T follicular helper cell (primary cell): Measurements from ENCODE around the gene GPBP1.
"Not testable (repeated sequence)": the region's sequence is repeated elsewhere in the genome, so short reads cannot be mapped to it uniquely, and the experiment has no call there.

Experiments used
- DNase-seq: peaks from one replicate; pipeline ENCODE4 v3.0.0-alpha.2; 2020; ENCODE audit warnings: low read depth
- total RNA-seq, 2 experiments: gene quantifications; one replicate each; lab custom pipeline; 2026; lab: John Stamatoyannopoulos, UW

The GPBP1 gene, protein sequence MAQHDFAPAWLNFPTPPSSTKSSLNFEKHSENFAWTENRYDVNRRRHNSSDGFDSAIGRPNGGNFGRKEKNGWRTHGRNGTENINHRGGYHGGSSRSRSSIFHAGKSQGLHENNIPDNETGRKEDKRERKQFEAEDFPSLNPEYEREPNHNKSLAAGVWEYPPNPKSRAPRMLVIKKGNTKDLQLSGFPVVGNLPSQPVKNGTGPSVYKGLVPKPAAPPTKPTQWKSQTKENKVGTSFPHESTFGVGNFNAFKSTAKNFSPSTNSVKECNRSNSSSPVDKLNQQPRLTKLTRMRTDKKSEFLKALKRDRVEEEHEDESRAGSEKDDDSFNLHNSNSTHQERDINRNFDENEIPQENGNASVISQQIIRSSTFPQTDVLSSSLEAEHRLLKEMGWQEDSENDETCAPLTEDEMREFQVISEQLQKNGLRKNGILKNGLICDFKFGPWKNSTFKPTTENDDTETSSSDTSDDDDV
- 222 to 272 reads per million in 2 experiments for total RNA-seq

DNA sequence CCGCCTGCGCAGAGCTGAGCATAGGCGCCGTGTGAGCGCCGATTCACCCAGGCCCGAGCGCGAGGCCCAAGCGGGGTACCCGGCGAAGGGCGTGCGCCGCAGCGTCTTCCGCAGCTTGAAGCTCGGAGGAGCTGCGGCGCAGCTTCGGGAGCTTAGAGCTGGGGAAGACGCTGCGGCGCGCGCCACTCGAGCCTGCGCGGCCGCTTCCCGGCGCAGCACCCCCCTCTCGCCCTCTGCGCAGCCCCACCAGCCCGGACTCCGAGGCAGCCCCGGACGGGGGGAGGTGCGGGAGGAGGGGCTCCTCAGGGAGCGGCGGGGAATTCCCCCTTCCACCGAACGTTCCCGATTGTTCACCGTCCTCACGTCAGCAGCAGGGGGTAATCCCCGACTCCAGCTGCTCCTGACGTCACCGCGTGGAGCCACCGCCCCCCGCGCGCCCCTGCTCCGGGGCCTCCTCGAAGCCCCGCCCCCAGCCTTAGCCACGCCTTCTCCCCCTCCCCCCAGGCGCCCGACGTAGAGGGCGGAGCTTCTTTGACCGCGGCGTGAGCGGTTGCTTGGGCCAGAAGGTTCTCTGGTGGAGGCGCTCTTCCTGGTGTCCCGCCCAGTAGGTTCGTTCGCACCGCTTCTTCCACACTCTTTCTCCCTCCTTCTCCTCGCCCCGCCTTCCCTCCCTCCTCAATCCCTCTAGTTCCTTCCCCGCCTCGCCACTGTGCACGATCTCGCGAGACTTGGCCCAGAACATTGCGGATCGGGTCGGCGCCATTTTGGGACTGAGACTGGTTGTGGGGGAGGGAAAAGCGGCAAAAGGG, at the start of gene GPBP1:
Gene GPBP1 (plus strand): TSS at position 741 of the 809 bp plus-strand sequence. CDS start 40,072 bp downstream, outside the sequence.
- peak; percentile 98 for DNase-seq

- no peak for DNase-seq
These were observed 45.5 kb upstream of the GPBP1 start for GRCh38 chr5:57128325-57128724.

DNA sequence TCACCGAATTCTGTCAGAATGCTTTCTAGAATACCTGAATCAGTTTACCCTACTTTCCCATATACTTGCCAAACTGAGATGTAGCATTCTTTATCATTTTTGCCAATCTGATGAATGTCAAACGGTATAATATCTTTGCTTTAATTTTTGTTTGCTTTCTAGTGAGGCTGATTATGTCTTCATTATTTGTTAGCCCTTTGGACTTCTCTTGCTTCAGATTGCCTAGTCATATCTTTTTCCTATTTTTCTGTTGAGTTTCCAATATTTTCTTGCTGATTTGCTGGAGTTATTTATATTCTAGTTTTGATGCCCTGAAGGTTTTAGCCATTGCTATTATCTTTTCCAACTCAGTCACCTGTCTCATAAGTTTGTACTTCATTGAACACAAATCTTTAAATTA, 40.3 kb upstream of the GPBP1 start:
- DNase-seq: no peak

DNA sequence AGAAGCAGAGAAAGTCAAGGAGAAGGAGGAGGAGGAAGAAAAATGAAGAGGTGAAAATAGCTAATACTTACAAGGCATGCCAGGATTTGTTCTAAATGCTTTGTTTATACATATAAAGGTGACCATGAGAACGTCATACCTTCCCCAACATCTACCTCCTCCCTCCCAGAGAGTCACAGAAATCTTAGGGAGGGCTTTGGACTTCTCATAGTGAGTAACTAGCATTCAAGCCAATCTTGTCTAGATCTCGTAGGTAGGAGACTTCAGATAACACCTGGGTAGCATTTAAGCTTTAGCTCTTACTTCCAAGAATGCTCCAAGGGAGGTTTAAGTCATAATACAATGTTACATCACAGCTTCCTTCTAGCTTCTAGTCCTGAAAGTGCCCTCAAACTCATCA, 36.5 kb upstream of the GPBP1 start:
- DNase-seq: no peak

DNA sequence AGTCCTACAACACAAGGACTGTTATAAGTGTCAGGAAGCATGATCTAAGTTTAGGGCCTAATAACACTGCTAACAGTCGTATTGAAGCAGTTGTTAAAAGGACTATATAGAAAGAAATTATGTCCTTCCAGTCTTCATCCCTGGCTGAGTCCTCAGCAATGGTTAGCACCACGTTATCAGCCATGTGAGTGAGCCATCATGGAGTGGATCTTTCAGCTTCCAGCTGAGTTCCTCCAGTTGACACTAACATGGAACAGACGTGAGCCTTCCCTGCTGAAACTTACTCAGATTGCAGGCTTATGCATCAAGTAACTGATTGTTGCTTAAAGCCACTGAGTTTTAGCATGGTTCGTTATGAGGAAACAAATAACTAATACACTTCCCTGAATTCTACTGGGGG, 21.5 kb upstream of the GPBP1 start:
- no peak for DNase-seq

GRCh38 chr5:57155033-57155432, 18.8 kb upstream of the GPBP1 start:
- DNase-seq: no peak

GRCh38 chr5:57157131-57157530, 16.7 kb upstream of the GPBP1 start:
- no peak for DNase-seq

DNA sequence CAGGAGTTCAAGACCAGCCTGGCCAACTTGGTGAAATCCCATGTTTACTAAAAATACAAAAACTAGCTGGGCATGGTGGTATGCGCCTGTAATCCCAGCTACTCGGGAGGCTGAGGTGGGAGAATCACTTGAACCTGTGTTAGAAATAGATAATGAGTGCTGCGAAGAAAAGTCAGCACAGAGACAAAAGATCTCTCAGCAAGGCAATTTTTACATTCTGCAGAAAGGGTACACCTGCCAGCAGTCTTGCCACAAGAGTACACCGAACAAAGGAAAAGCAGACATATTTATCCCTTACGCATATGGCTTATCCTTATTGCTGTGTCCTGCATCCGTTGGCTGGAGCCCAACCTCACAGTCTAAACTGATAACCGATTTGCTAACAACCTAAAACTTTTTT, 16.2 kb upstream of the GPBP1 start:
- DNase-seq: no peak

DNA sequence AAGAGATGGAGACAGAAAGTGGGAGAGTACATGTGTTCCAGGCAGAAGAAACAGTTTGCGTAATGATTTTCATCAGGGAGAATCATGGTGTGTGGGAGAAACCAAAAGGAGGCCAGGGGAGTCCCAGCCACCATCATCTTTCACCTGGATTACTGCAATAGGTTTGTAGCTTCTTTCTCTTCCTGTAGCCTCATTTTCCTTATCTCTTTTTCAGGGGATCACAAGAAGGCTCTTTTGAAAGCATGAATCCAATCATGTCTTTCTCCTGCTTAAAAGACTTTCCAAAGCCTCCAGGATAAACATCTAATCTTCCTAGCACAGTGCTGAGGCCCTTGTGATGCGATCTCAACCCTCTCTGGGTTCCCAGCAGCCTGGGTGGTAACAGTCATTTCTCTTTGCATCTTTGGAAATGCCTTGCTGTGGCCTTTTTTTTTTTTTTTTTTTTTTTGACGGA, 10.3 kb upstream of the GPBP1 start:
- no peak for DNase-seq

- DNase-seq: no peak
These were observed 9.7 kb upstream of the GPBP1 start for GRCh38 chr5:57164124-57164523.

DNA sequence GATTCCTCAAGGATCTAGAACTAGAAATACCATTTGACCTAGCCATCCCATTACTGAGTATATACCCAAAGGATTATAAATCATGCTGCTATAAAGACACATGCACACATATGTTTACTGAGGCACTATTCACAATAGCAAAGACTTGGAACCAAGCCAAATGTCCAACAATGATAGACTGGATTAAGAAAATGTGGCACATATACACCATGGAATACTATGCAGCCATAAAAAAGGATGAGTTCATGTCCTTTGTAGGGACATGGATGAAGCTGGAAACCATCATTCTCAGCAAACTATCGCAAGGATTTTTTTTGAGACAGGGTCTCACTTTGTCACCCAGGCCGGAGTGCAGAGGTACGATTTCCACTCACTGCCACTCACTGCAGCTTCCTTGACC, 8.7 kb upstream of the GPBP1 start:
- not testable (repeated sequence) for DNase-seq

- no peak for DNase-seq
These were observed 7.6 kb upstream of the GPBP1 start for GRCh38 chr5:57166276-57166675.

DNA sequence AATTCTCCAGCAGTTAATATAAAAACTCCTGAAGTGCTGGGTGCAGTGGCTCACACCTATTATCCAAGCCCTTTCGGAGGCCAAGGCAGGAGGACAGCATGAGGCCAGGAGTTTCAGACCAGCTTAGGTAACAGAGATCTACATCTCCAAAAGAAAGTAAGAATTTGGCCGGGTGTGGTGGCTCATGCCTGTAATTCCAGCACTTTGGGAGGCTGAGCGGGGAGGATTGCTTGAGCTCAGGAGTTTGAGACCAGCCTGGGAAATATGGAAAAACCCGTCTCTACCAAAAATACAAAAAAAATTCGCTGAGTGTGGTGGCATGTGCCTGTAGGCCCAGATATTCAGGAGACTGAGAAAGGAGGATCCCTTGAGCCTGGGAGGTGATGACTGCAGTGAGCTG, 6.7 kb upstream of the GPBP1 start:
- no peak for DNase-seq

DNA sequence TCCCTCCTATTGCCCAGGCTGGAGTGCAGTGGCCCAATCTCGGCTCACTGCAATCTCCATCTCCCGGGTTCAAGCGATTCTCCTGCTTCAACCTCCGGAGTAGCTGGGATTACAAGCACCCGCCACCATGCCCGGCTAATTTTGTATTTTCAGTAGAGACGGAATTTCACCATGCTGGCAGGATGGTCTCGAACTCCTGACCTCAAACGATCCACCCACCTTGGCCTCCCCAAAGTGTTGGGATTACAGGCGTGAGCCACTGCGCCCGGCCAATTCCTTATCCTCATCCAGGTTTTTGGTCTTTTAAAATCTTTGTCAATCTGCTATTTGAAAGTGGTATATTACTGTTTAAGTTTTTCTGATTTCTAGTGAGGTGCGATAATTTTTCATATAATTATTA, 3.7 kb upstream of the GPBP1 start:
- DNase-seq: not testable (repeated sequence)

DNA sequence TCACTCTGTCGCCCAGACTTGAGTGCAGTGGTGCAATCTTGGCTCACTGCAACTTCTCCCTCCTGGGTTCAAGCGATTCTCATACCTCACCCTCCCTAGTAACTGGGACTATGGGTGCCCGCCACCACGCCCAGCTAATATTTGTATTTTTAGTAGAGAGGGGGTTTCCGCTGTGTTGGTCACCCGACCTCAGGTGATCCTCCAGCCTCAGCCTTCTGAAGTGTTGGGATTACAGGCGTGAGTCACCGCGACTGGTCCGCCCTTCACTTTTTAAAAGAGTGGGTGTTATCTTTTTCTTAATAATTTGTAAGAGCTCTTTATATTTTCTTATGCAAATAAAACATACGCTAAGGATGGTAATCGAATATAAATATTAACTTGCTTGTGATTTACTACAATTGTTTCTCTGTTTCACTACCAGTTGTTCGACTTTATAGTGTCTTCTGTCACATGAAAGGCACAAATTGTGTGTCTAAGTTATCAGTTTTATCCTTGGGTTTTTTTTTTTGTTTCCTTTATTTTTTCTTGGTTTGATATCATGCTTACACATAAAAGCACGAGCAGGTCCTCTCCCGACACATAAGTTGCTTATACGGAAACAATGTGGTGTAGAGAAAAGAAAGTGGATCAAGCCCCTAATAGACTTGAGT, 1.9 kb upstream of the GPBP1 start:
- no peak for DNase-seq

- no peak for DNase-seq
These were observed 1.2 kb upstream of the GPBP1 start for GRCh38 chr5:57172466-57173318.

GRCh38 chr5:57174128-57174889, 450 bp downstream of the GPBP1 start:
- DNase-seq: no peak

DNA sequence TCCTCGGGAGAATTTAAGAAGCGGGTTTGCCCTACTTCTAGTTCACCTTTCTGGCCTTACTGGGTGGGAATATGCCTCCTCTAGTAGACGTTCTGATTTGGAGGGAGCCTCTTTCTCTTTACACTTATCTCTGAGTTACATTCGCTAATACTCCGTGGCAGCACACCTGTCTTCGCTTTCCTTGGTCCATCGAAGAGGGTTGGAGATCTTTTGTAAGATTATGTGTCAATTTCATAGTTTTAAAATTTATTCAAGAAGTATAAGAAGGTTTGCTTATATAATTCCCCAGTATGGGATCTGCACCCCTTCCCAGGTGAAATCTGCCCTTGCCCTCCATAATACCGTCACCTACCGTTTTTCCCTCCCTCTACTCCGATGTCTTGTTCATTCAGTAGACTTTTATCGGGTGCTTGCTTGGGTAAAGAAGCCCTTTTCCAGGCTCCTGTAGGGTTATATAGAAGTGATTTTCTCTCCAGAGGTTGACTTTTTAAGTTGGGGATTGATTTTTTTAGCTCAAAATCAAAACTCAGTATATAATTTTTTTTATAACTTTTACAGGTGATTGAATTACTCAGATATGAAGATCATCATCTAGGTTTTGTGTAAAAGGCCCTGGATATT, 1.1 kb downstream of the GPBP1 start:
- no peak for DNase-seq

DNA sequence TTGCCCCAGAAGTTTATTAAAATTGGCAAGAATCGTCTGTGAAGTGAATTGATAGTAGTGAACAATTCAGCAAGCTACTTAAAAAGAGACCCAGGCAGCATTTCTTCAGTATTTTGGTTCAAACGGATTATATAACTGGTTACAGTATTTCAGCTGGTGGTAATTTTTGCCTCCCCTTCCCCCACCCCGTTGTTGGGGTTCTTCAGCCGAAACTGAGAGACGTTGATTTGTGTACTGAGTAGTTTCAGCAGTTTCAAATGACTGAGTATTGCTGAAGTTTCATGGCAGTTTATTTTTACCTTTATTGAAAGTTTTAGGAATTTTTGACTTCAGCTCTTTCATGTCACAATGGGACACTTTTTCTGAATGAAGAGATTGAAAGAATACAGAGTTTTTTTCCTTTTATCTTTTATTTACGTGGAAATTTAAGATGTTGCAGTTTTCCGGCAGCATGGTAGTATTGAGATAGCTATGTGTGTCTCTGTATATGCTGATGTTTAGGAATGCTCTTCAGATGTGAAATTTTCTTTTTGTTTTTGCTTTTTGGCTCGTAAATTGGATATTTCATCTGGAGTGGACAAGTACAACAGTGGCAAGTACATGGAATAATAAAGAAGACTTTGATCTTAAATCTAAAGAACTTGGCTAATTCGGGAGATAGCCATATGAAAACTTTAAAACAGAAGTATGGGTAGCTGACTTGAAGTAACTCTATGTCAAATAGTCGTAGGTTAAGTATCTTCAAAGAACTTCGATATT, 1.9 kb downstream of the GPBP1 start:
- peak; percentile 30 for DNase-seq
